ENCODE results near the gene KRT20.
"Not testable (repeated sequence)": the region's sequence is repeated elsewhere in the genome, so short reads cannot be mapped to it uniquely, and the experiment has no call there.

The KRT20 gene, protein sequence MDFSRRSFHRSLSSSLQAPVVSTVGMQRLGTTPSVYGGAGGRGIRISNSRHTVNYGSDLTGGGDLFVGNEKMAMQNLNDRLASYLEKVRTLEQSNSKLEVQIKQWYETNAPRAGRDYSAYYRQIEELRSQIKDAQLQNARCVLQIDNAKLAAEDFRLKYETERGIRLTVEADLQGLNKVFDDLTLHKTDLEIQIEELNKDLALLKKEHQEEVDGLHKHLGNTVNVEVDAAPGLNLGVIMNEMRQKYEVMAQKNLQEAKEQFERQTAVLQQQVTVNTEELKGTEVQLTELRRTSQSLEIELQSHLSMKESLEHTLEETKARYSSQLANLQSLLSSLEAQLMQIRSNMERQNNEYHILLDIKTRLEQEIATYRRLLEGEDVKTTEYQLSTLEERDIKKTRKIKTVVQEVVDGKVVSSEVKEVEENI

DNA sequence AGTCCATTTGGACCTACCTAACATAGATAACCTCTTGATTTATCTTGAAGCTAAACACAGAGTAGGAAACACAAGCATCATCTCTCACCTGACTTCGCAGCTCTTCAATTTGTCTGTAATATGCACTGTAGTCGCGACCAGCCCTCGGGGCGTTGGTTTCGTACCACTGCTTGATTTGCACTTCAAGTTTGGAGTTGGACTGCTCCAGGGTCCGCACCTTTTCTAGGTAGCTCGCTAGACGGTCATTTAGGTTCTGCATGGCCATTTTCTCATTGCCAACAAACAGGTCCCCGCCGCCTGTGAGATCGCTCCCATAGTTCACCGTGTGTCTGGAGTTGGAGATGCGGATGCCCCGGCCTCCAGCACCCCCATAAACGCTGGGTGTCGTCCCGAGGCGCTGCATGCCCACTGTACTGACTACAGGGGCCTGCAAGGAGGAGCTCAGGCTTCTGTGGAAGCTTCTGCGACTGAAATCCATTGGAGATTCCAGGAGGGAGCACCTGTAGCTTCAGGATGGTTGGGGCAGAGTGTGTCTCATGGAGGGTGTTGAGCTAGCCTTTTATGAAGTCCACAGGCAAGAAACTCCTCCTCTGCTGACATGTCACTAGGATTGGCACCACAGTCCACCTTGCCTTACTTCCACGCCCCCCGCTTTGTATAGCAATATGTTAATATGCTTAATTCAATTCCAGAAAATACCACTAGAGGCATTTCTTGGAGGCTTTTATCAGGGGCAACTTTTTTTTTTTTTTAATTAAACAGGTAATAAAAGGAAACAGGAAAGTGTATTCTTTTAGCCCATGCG is at the start of gene KRT20:
Gene KRT20, minus strand, starts transcription at position 535 of the 805 bp plus-strand sequence. Its CDS starts 57 bp downstream, at position 478.
- in situ Hi-C loops (cut with MboI; ENCODE audit: low sequenced_read_pairs) = no loop called here

DNA sequence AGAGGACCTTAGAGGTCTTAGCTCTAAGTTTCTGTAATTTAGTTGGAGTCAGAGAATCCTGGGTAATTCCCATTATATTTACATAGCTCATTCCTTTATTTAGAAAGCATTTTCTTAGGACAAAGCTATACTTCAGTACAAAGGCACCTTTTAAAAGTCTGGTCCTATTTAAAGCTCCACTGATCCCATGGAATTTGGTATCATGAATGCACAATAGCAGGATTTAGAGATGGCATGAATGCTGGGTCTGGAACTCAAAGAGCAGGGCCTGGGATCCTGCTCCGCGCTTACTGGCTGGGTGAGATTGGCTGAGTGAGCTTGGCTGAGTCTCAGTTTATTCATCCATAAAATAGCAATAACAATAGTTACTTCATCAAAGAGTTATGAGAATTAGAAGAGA is 47.6 kb upstream of the KRT20 start:
- in situ Hi-C loops (cut with MboI; ENCODE audit: low sequenced_read_pairs) = no loop called here

DNA sequence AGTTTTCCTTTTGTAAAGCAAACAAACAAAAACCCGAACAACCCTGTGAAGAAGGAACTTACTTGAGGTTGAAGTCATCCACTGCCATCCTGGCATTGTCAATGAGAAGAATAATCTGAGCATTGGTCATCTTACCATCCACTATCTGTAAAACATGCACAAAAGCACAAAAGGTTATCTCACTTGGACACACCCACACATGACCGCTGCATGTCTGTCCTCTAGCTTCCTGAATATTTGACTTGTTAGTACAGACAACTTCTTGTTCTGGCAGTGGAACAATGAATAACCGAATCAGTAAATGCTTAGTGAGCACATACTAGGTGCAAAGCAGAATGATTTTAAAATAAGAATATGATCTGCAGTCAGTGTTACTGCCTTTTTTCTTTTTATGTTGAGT is 46.3 kb upstream of the KRT20 start:
- in situ Hi-C loops (cut with MboI; ENCODE audit: low sequenced_read_pairs) = no loop called here

DNA sequence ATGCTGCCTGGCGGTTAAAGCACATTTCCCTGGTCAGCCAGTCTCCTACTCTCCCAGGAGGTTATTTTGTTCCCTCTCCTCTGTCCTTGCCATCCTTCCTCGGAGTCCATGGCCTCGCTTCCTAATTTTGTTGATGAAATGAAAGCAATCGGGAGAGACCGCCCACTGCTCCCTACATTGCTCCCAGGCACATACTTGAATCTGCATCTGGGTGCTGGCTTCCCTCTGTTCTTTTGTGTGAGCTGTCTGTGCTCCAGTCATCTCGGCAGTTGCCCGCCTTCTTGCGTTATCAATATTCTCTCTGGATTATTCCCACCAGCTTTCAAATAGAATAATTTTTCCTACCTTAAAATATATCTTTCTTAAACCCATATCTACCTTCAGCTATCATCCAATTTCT is 41.3 kb upstream of the KRT20 start:
- in situ Hi-C loops (cut with MboI; ENCODE audit: low sequenced_read_pairs) = no loop called here

DNA sequence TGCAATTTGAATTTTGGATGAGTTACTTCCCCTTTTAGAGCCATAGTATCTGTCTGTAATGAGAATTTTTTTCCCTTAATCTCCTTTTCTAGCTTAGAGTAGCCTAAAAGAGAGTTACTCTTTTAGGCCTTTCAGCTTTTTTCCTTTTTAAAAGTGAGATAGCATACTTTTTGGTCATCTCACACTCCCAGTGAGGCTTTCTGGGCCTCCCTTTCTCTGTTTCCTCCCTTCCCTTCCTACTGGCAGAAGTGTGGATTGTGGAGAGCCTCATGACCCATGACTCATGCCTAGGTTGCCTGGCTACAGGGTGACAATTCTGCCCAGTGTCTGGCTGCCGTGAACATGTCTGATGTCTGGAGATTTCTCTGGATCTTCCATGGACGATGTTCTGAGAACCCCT is 37.2 kb upstream of the KRT20 start:
- in situ Hi-C loops (cut with MboI; ENCODE audit: low sequenced_read_pairs) = no loop called here

DNA sequence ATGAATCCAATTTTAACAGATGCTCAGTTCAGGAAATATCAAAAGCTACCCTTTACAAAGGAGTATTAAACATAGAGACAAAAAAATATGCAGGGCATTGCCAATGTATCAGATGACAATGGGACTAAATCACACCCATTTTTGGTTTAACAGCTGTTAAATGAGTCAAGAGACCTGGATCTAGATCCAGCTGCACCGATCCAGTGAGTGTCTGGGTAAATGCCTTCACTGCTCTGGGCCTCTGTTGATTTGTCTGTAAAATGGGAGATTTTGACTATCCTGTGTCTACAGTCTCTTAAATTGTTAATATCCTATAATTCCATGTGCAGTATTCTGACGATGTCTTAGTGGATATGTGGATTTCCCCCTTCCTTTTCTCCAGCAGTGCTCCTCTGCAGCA is 36.0 kb upstream of the KRT20 start:
- in situ Hi-C loops (cut with MboI; ENCODE audit: low sequenced_read_pairs) = no loop called here

DNA sequence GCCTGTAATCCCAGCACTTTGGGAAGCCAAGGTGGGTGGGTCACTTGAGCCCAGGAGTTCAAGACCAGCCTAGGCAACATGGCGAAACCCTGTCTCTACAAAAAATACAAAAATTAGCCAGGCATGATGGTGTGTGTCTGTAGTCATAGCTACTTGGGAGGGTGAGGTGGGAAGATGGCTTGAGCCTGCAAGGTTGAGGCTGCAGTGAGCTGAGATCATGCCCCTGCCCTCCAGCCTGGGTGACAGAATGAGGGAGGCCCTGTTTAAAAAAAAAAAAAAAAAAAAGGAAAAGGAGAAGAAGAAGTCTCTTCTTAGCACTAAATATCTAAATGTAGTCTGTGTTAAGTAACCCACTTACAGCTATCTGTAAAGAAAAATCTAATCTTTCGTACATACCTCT is 32.1 kb upstream of the KRT20 start:
- in situ Hi-C loops (cut with MboI; ENCODE audit: low sequenced_read_pairs) = not testable (repeated sequence)

DNA sequence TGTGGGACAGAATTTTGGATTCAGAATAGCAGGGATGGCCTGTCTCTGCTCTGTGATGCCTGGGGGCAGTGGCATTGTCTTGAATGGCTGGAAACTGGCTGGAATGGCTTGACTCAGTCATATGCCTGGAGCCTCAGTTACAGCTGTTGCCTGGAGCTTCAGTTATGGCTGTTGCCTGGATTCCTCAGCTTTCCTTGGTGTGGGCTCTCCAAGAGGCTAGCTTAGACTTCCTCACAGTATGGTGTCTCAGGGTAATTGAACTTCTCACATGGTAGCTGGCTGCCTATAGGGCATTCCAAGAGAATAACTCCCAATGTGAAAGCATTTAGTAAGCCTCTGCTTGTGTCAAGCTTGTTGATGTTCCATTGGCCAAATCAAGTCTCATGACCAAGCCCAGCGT is 31.3 kb upstream of the KRT20 start:
- in situ Hi-C loops (cut with MboI; ENCODE audit: low sequenced_read_pairs) = no loop called here

DNA sequence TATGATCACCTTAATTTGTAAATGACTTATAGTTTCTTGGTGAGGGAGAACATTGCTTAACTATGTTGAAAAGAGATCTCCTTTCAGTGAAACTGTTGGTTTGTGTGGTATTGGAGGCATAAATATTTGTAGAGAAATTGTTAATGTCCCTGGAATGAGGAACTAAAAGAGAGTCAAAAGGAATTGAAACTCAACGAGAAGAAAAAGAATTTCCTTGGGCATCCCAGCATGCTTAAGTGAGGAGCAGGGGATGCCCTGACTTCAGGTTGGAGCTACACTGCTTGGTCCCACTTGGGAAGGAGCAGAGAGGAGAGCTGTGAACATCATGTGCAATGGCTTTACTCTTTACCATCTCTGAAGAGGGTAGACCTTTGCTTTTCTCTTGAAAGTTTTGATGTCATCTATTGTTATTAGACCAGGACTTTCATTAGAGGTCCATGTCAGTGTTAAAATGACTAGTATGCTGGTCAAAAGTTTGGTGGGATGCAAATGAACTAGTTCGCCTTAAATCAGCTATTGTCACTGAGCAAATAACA is 30.7 kb upstream of the KRT20 start:
- in situ Hi-C loops (cut with MboI; ENCODE audit: low sequenced_read_pairs) = no loop called here

DNA sequence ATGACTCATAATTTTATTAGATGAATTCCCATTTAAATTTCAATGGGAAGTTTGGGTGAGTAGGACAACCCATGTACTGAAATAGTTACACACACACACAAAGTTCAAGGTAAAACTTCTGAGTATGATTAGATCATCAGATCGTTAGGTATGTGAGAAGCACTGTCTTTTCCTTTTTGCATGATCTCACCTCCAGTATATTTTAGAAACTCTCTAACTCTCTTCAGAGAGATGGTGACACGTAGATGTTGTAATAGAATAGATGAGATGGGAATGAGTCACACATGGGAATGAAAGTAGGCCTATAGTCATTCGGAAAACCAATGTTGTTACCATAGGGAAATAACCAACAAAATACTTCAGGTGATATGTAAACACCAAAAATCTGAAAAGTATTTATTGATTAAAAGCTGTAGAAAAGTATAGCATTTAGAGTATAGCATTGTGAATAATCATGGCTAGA is 30.2 kb upstream of the KRT20 start:
- in situ Hi-C loops (cut with MboI; ENCODE audit: low sequenced_read_pairs) = no loop called here

DNA sequence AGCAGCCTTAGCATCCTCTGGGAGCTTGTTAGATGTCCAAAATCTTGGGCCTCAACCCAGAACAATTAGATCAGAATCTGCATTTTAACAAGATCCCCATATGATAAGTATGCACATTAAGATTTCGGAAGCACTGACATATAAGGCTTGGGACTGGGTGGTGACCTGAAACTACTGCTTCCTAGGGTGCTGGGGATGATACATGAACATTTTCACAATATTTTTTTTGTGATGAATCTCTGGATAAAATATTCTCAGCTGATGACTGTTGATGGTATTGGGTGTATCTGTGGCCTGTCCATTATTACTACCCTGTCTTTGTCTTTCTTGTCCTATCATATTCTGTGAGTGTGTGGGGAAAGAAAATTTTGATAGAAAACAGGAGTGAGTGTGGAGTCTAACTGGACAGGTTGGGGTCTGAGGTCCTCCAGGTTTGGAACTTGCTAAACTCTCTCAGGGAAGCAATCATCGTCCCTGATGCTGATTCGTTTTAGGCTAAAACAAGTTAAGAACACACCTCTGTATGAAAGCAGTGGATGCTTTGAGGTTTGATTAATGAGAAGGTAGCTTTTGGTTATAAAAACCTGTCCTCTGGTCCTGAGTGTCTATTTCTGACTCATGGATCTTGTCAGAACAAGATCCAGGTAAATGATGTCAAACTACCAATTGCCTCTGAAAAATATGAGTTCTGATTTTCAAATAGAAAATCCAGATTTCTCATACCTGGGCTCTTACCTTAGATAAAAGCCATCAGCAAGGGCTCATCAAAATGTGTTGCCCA is 29.2 kb upstream of the KRT20 start:
- in situ Hi-C loops (cut with MboI; ENCODE audit: low sequenced_read_pairs) = no loop called here

DNA sequence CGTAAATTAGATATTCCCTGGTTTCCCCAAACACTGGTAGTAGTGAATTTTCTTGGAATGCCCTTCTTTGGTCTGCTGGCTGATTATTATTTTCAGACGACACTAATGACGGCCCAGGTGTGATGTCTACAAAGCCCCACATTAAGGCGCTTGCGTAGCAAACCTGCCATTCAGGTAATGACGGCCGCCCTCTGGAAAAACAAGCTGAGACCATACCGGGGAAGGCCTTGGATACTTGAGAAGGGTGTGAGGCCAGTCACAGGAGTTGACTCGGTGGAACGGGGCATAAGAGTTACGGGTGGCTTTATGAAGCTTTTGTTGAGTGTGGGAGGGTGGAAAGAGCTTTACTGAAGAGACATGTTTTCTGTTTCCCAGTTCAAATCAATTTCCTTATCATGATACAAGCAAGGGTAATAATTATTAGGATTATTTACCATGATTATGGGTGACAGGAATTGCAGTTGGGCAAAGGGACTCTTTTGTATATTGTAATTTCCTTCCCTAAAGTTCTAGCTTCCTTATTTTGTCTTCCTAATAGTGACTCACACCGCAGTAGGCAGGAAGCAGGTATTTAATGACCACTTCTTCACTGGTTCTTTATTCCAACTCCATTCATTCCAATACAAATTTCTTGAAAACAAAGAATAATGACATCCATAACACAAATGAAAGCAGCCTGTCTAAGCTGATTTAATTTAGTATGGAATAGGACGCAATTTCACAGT is 27.6 kb upstream of the KRT20 start:
- in situ Hi-C loops (cut with MboI; ENCODE audit: low sequenced_read_pairs) = no loop called here

DNA sequence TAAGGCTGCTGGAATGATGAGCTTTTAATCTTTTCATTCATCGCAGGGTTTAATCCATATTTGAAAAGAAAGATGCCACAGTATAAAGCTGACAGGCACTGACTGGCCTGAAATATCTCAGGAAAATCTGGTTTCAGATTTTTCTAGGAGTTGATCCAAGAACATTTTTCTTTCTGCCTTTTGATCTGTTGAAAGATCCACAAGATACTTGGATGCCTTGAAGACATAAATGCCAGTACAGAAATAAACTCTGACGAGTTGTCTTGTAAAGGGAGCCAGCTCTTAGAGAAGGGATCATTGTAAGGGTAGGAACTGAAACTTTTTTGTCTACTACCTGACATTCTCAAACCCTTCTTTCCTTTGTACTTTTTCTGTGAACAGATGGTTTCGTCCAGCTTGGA is 25.4 kb upstream of the KRT20 start:
- in situ Hi-C loops (cut with MboI; ENCODE audit: low sequenced_read_pairs) = no loop called here

DNA sequence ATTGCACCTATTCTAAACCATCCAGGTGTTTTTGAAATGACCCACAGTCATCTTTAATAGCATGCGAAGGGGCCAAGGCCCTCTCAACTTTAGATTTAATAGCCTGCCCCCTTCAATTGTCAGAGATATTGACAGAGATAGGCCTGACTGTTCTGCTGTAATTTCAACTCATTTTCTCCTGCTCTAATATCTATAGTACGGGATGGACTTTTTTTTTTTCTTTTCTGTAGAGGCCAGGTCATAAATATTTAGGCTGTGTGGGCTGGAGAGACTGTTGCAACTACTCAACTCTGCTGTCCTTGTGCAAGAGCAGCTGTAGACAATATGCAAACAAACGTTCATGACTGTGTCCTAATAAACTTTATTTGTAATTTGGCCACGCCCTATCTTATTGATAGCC is 24.7 kb upstream of the KRT20 start:
- in situ Hi-C loops (cut with MboI; ENCODE audit: low sequenced_read_pairs) = no loop called here

DNA sequence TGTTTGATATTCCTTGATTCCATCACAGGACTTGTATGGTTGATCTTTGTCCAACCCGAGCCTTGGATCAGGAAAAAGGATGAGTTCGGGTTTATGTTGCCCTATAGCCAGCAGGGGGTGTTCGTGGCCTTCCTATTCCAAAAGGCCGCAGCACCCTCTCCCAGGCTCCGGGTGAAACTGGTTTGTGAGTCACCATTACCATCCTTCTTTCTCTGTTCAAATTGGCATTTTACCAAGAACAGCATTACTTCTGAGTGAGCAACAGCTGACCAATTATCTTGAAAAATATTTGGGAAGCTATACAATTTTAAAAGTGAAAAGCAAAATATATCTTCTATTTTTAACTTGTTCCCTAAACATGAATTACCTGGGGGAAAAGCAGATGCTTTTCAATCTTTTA is 24.3 kb upstream of the KRT20 start:
- in situ Hi-C loops (cut with MboI; ENCODE audit: low sequenced_read_pairs) = no loop called here

DNA sequence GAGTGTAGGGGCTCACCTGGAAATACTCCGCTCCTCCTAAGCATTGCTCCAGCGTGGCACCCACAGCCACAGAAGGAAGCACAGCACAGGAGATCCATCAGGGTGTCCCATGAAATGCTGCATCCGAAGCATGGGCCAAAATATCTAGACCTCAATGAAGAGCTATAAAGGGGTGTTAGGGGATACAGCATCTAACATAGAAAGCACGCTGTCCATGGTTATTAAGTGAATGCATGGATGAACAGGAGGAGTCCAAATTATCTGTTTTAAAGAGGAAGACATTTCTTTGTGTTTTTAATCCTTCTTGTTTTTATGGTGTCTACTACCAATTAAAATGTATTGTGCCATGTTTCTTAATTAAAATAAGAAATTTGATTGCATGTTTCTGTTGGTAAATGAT is 21.6 kb upstream of the KRT20 start:
- in situ Hi-C loops (cut with MboI; ENCODE audit: low sequenced_read_pairs) = no loop called here

DNA sequence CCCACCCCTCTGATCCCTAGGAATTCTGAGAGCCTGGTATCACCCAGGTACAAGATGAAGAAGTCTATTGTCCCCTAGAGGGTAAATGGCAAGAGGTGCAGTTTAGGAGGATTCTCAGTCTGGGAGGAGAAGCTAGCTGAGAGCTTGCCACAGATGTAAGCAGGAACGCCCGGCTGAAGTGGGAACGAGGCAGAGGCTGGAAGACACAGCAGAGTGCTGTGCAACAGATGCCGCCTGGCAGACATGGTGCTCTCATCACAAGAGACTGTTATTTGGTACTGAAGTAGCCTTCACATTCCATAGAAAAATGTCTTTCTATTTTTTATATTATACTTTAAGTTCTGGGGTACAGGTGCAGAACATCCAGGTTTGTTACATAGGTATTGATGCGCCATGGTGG is 20.3 kb upstream of the KRT20 start:
- in situ Hi-C loops (cut with MboI; ENCODE audit: low sequenced_read_pairs) = no loop called here

DNA sequence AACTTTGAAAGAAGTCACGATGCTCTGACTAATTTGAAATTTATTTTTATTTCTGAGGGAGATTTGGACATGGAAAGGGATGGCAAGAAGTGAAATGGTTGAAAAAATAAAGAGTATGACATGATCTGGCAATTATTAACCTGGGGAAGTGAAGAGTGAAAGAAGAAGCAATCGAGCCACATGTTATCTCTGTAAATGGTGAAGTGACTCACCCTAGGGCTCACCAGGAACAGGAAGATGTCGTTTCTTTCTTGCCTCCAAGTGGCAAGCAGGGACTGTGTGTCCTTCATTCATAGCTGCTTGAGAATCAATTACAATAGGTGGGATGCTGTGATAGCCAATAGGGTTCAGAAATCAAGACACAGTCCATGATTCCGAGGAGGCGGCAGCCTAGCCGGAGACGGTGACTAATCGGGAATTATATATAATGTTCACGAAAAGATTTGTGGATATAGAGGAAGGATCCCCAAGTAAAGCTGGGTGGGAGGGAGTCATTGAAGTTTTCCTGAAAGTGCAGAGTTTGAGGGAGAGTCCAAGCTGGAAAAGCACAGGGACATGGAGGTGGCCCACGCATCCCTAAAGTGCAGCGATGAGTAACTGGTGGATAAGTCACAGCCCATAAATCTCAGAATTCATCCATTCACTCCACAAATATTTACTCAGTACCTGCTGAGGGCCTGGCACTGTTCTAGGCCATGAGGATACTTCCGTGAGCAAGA is 18.2 kb upstream of the KRT20 start:
- in situ Hi-C loops (cut with MboI; ENCODE audit: low sequenced_read_pairs) = no loop called here

DNA sequence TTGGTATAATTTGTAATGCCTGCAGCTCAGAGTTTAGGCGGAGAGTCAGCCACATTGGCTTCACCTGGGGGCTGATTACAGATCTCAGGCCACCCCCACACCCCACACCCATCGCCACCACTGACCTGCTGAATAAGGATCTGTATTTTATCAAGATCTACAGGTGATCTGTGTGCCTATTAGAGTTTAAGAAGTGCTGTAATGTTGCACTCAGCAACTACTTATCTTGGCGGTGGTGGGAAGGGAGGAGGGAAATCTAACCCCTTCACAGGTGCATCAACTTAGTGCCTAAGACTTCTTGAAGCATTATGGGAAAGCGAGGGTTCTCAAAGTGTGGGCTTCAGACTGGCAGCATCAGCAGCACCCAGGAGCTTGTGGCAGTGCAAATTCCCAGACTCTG is 17.5 kb upstream of the KRT20 start:
- in situ Hi-C loops (cut with MboI; ENCODE audit: low sequenced_read_pairs) = no loop called here

DNA sequence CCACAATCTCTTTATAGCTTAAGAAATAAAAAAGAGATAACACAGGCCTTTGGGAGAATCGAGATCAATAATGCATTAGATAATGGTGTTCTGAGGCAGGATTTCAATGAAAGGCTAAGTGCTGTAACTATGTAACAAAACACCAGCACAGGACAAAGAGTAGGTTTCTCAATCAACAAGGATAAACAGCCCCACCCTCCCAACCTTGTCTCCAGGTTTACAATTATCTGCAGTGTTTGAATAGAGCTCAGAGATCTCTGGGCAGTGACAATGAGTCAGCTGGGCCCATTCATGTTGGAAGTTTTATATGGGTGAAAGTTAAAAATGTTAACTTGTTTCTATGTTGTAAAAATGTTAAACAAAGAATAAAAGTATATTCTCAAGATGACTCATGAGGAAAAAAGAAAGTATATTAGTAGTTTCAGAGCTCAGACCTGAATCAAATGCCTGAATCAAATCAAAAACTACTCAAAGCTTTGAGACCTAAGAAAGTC is 17.0 kb upstream of the KRT20 start:
- in situ Hi-C loops (cut with MboI; ENCODE audit: low sequenced_read_pairs) = no loop called here
